HG03460 (cell line): ENCODE measurements around the gene SLITRK1.
A peak's percentile ranks its signal among the peaks of the same experiment; 100 is the strongest.

Experiments used
- ATAC-seq: cut with Tn5 transposase; IDR thresholded peaks from one replicate; pipeline ENCODE4 v1.9.1; 2021; ENCODE audit not compliant: unreplicated experiment

SLITRK1 gene

GRCh38 chr13:83876546-83876945 is 5.7 kb downstream of the SLITRK1 start:
- peak; percentile 86 for ATAC-seq

DNA sequence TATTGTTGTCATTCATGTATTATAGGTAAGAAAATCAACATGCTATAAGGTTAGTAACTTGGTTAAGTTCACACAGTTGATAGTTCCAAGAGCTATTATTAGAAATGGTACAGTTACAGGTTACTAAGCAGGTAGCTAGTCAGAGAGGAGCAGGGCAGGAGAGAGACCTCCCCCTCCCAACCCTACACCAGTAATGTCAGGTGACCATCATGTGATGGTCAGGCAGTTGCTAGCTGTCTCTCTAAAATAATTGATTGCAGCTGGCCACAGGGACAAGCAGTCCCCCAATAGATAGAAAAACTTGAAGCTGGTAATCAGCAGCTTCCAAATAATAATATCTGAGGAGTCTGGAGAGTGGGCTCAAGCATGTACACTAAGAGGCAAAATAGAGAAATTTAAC is 14.6 kb downstream of the SLITRK1 start:
- ATAC-seq = no peak

DNA sequence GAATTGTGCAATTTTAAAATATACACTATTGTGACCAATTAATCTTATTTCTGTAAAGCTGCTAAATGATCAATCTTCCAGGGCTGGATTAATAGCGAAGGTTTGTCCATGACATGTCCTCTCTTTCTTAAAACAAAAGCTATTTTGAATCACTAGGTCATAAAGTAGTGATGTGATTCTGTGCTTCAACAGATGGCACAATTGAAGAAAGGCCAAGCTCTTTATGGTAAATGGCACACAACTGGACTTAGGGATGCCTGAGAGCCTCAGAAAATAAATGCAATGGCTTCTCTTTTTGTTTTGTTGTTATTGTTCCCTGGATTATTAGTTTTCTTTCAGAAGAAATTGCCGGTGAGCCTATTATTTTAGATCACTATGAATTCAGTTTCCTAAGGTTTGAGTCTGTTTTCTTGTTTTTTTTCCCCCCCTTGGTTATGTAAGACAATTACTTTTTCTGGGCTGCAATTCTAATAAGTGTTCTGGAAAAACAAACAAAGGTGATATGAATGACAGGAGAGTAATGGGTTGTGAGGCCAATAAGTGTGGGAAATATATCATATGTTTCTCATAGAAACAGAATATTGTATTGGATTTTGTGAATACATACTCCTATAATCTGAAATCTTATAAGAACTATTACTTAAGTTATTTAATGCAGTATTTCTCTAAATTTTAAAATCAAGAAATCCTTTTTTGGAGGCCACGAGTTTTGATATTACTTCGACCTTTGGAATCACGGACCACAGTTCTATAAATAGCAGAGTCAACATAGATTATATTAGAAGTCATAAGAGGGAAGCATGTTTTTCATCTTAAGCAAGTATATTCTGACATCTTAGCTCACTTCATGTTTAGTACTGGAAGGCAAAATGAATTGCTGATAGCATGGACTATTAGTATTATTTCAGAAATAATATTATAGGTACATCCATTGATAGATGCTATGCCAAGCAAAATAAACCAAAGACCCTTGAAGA is 16.8 kb downstream of the SLITRK1 start:
- ATAC-seq = no peak

GRCh38 chr13:83853771-83854170 is 28.5 kb downstream of the SLITRK1 start:
- no peak for ATAC-seq

GRCh38 chr13:83845106-83845505 is 37.2 kb downstream of the SLITRK1 start:
- ATAC-seq = no peak

DNA sequence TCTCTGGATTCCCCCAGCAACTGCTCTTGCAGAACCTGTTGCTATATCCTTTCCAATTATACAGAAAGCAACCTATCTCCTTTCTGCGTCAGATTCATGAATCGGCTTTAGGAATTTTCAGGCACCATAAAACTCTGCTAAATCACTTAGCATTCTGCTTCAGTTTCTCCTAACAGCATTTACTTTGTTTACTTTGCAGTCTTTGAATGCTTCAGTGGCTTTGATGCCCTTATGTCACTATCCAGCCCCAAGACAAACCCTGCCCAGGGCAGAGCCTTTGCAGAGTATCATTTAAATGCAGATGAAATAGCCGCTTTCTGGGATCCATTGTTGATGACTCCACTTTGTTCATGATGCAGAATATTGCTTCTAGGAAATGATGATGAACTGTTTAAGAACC is 43.1 kb downstream of the SLITRK1 start:
- ATAC-seq = no peak

DNA sequence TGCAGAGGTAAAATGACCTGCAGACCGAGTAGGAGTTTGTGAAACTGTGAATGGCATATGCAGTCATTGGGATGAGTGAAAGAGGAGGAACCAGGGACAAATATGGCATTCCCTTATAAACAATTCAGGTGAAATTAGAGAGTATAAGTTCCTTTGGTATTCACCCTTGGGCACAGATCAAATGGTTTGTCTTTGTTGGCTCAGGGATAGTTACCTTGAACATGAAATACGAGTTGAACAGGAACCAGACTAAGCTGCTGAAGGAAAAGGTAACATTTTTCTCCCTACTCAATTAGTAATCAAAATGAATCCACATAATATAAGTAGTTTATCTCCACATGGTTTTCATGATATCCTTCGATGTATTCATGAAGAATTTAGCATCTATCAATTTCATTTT is 50.5 kb downstream of the SLITRK1 start:
- ATAC-seq = no peak

- no peak for ATAC-seq
Observed at GRCh38 chr13:83829810-83830209, 52.5 kb downstream of the SLITRK1 start.

GRCh38 chr13:83827338-83827737 is 54.9 kb downstream of the SLITRK1 start:
- no peak for ATAC-seq
